Raji (cell line): ENCODE measurements around the gene OPTN.

Experiments
- POLR2A ChIP-seq: IDR thresholded peaks from 2 replicates; pipeline ENCODE4 v1.6.1; 2011; ENCODE audit warnings: low read depth, low read length, control low read depth; ENCODE audit not compliant: insufficient read depth

OPTN gene

GRCh38 chr10:13106387-13107045, 6.6 kb downstream of the OPTN start:
- no peak for TF ChIP-seq POLR2A

- TF ChIP-seq POLR2A = no peak
Observed at GRCh38 chr10:13110908-13111307, 10.9 kb downstream of the OPTN start.

GRCh38 chr10:13113544-13113943, 13.6 kb downstream of the OPTN start:
- TF ChIP-seq POLR2A = no peak

- no peak for TF ChIP-seq POLR2A
Observed at GRCh38 chr10:13115832-13116803, 16.2 kb downstream of the OPTN start.

GRCh38 chr10:13117841-13118783, 18.1 kb downstream of the OPTN start:
- no peak for TF ChIP-seq POLR2A

GRCh38 chr10:13118784-13119410, 18.9 kb downstream of the OPTN start:
- no peak for TF ChIP-seq POLR2A

- TF ChIP-seq POLR2A = no peak
Observed at GRCh38 chr10:13120786-13121499, 21.0 kb downstream of the OPTN start.

- no peak for TF ChIP-seq POLR2A
Observed at GRCh38 chr10:13121500-13121854, 21.5 kb downstream of the OPTN start.

- no peak for TF ChIP-seq POLR2A
Observed at GRCh38 chr10:13136651-13137050, 36.7 kb downstream of the OPTN start.

- no peak for TF ChIP-seq POLR2A
Observed at GRCh38 chr10:13139150-13139549, 39.2 kb downstream of the OPTN start.

GRCh38 chr10:13139676-13140075, 39.7 kb downstream of the OPTN start:
- no peak for TF ChIP-seq POLR2A

GRCh38 chr10:13140627-13141190, 40.7 kb downstream of the OPTN start:
- no peak for TF ChIP-seq POLR2A

GRCh38 chr10:13143766-13144165, 43.8 kb downstream of the OPTN start:
- no peak for TF ChIP-seq POLR2A

GRCh38 chr10:13144814-13145213, 44.9 kb downstream of the OPTN start:
- TF ChIP-seq POLR2A = no peak
